Fibroblast of villous mesenchyme (primary cell): Measurements from ENCODE around the gene MAP4K3. TPM values are rescaled to one million over a fixed set of nuclear protein-coding genes. Genes with fewer than 3 reads are reported as not detected.

ENCODE experiments used
- DNase-seq: peaks from one replicate; pipeline ENCODE4 v3.0.0-alpha.2; 2010; ENCODE audit warnings: low read depth
- H3K4me3 ChIP-seq: 2 replicates; pipeline ENCODE4 v1.5.1; 2011; ENCODE audit warnings: low read depth, mild to moderate bottlenecking, low read length
- total RNA-seq: library from RNA; depleted of rRNA; stranded (reverse); fragments of >200 nt; gene quantifications from 2 replicates; pipeline ENCODE4 v1.2.3, GENCODE V29; 2012
- TF ChIP-seq, protein P1 (sequence below): IDR thresholded peaks from 2 replicates; pipeline ENCODE4 v1.5.1; 2012; ENCODE audit warnings: low read depth, mild to moderate bottlenecking, low read length; ENCODE audit not compliant: insufficient read depth

The MAP4K3 gene
- total RNA-seq, 1 donor = 97.2 TPM

DNA sequence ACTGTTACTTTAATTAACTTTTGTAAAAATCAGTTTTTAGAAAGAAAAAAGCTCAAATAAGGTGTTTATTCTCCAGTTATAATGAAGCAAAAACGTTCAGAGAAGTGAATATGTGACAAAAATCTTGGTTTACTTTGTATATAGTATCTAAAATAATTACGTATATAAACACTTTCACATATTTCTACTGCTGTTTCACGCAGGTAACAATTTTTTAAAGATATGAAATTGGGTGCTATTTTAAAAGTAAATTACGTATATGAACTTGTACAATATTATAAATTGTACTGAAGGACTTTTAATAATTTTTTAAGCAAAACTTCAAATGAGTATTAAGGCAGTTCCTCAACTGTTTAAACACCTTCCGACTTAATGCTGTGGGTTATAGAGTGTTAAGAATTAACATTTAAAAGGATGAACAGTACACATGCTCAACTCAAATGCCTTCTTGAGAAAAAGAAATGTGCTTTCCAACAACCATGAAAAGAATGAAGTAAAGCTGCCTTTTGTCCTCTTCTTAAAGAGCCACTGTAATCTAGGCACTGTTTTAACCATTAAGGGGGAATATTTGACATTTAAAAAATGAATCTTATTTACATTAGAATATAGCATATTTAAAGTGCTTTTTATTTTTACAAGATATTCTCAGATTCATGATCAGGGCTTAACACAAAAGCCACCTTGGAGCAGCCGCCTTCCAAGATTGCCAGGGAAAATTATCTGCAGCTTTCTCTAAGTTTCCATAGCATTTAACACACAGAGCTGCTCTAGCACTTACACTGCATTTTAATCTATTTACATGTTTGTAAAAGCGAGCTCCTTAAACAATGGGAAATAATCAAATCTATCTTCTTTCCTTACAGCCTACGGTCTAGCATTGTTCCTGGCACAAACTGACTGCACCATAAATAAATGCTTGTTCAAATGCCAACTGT is 136.8 kb downstream of the MAP4K3 start:
- DNase-seq = no peak
- H3K4me3 ChIP-seq = no peak overlapping the region

DNA sequence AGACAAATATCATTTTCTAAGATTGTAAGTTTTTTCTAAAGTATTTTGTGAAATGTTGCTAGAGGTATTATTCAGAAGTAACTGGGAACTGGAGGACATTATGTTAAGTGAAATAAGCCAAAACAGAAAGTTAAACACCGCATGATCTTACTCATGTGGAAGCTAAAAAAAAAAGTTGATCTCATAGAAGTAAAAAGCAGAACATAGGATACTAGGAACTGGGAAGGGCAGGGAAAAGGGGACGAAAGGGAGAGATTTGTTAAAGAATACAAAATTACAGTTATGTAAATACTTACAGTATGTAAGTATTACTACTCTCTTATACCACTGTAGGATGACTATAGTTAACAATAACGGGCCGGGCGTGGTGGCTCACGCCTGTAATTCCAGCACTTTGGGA is 146.7 kb downstream of the MAP4K3 start:
- TF ChIP-seq, protein P1, sequence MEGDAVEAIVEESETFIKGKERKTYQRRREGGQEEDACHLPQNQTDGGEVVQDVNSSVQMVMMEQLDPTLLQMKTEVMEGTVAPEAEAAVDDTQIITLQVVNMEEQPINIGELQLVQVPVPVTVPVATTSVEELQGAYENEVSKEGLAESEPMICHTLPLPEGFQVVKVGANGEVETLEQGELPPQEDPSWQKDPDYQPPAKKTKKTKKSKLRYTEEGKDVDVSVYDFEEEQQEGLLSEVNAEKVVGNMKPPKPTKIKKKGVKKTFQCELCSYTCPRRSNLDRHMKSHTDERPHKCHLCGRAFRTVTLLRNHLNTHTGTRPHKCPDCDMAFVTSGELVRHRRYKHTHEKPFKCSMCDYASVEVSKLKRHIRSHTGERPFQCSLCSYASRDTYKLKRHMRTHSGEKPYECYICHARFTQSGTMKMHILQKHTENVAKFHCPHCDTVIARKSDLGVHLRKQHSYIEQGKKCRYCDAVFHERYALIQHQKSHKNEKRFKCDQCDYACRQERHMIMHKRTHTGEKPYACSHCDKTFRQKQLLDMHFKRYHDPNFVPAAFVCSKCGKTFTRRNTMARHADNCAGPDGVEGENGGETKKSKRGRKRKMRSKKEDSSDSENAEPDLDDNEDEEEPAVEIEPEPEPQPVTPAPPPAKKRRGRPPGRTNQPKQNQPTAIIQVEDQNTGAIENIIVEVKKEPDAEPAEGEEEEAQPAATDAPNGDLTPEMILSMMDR = no peak
- no peak overlapping the region for H3K4me3 ChIP-seq
- DNase-seq = no peak

More for the DNA sequence above, 136.8 kb downstream of the MAP4K3 start:
- TF ChIP-seq, protein P1 = no peak

DNA sequence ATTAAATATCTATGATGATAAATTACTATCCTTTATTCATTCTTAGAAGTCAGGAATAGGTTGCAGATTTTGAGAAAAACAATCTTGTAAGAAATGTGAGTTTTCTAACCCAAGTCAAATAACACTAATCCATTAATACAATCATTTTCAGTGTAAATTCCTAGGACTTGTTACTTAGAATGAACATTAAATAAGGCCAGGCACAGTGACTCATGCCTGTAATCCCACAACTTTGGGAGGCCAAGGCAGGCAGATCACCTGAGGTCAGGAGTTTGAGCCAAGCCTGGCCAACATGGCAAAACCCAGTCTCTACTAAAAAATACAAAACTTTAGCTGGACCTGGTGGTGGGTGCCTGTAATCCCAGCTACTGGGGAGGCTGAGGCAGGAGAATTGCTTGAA is 147.5 kb downstream of the MAP4K3 start:
- no peak for DNase-seq
- TF ChIP-seq, protein P1 = no peak
- H3K4me3 ChIP-seq = no peak overlapping the region

DNA sequence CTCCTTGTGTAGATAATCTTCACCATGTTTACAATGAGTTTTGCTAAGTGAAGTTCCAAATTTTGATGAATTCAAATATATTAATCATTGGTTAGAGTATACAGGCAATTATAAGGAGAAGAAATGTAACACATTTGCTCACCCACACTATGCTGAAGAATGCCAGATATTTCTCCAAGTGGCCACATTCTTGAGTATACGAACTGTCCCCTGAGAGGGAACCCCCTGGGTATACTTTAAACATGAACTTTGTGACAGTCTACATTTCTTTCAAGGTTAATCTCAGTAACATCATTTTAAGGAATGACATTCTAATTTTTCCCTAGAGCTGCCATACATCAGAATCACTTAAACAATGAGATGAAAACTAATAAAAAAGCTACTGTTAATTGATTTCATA is 153.5 kb downstream of the MAP4K3 start:
- TF ChIP-seq, protein P1 = no peak
- DNase-seq = no peak
- H3K4me3 ChIP-seq = no peak overlapping the region

DNA sequence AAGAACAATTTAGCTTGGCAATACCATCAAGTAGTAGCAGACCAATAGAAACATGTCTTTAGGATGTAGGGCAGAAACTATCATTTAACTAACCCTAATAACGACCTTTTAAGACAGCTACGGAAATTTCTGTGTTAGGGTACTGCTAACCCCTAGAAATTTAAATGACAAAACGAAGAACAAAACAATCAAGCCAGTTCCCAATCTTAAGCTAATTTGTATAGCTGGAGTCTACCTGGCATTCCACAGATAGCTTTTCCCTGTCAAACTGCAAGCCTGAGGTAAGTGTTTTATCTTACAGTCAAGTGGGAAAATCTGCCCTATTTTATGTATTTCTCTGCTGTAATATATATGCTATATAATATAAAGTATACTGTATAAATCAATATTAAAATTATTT is 155.7 kb downstream of the MAP4K3 start:
- no peak for DNase-seq
- no peak overlapping the region for H3K4me3 ChIP-seq
- TF ChIP-seq, protein P1 = no peak

DNA sequence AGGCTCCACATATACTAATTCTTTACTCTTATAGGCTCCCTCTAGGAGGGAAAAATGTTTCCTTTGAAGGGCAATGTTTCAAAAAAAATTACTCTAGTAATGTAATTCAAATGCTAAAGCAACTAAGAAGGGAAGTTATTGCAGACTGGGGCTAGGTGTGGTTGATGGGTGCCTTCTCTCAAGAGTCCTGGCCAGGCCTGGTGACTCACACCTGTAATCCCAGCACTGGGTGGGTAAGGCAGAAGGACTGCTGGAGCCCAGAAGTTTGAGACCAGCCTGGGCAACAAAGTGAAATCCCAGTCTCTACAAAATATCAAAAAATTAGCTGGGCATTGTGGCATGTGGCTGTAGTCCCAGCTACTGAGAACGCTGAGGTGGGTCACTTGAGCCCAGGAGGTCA is 162.1 kb downstream of the MAP4K3 start:
- DNase-seq = no peak

More for the DNA sequence above, 162.1 kb downstream of the MAP4K3 start:
- H3K4me3 ChIP-seq = no peak overlapping the region
- TF ChIP-seq, protein P1 = no peak
